Esophagus squamous epithelium (tissue), 5 donors: Measurements from ENCODE around the gene CLBA1. TPM values are rescaled to one million over a fixed set of nuclear protein-coding genes. Genes with fewer than 3 reads are reported as not detected.

Source experiments
- DNase-seq: peaks from one replicate; lab custom pipeline; 2025; lab: John Stamatoyannopoulos, UW
- H3K27ac ChIP-seq, 4 donors: fragments of 200-600 bp; sonication (generic); one replicate each; pipeline ENCODE4 v1.5.1; 2016 to 2019; ENCODE audit warnings: mild to moderate bottlenecking in 1 of 4
- H3K27me3 ChIP-seq, 4 donors: fragments of 200-600 bp; sonication (generic); 1 replicate in 3 of 4; 2 replicates in 1 of 4; pipeline versions ENCODE4 v1.5.1 to v1.6.0; 2017 to 2021; ENCODE audit warnings: antibody characterized with exemption in 1 of 4
- H3K36me3 ChIP-seq, 3 donors: fragments of 200-600 bp; sonication (generic); one replicate each; pipeline ENCODE4 v1.5.1; 2016 to 2019
- H3K4me1 ChIP-seq, 3 donors: fragments of 200-600 bp; sonication (generic); one replicate each; pipeline ENCODE4 v1.5.1; 2017 to 2019
- H3K4me3 ChIP-seq, 4 donors: fragments of 200-600 bp; sonication (generic); 1 replicate in 3 of 4; 2 replicates in 1 of 4; pipeline ENCODE4 v1.5.1; 2016 to 2019; ENCODE audit warnings: mild to moderate bottlenecking in 2 of 4, moderate library complexity in 1 of 4
- H3K9me3 ChIP-seq, 3 donors: fragments of 200-600 bp; sonication (generic); one replicate each; pipeline ENCODE4 v1.5.1; 2016 to 2019
- POLR2A ChIP-seq, 4 donors: fragments of 450-650 bp; IDR thresholded peaks; one replicate each; pipeline ENCODE4 v1.6.1; 2017; ENCODE audit warnings: antibody characterized with exemption in 4 of 4, mild to moderate bottlenecking in 4 of 4, moderate library complexity in 3 of 4
- WGBS, 2 donors: methylation state at CpG; one replicate each; pipeline ENCODE4 v1.1.5; 2018; 5-methylcytosine and 5-hydroxymethylcytosine counted together
- intact Hi-C: fragments of 100-400 bp; cut with DNase I; formaldehyde crosslinking; loops from one replicate; pipeline ENCODE4 v1.15.0; 2022
- total RNA-seq, 4 donors: library from RNA; depleted of rRNA; stranded (reverse); fragments of >200 nt; gene quantifications; one replicate each; pipeline ENCODE4 v1.1.0, GENCODE V29; 2016
- TF ChIP-seq, protein P1 (sequence below), 6 experiments: fragments of 450-650 bp in 4 of 6; fragments of 200-600 bp in 2 of 6; sonication (generic) in 2 of 6; IDR thresholded peaks; one replicate each; pipeline ENCODE4 v1.5.1; 2016 to 2019; ENCODE audit warnings: antibody characterized with exemption in 6 of 6, mild to moderate bottlenecking in 4 of 6, moderate library complexity in 4 of 6
- donor health status: DM: yes; HTN: yes; CAD: no.

CLBA1 gene
- total RNA-seq, 4 donors from 2014 or later: 5.5 to 19.3 (median 7.3) TPM

DNA sequence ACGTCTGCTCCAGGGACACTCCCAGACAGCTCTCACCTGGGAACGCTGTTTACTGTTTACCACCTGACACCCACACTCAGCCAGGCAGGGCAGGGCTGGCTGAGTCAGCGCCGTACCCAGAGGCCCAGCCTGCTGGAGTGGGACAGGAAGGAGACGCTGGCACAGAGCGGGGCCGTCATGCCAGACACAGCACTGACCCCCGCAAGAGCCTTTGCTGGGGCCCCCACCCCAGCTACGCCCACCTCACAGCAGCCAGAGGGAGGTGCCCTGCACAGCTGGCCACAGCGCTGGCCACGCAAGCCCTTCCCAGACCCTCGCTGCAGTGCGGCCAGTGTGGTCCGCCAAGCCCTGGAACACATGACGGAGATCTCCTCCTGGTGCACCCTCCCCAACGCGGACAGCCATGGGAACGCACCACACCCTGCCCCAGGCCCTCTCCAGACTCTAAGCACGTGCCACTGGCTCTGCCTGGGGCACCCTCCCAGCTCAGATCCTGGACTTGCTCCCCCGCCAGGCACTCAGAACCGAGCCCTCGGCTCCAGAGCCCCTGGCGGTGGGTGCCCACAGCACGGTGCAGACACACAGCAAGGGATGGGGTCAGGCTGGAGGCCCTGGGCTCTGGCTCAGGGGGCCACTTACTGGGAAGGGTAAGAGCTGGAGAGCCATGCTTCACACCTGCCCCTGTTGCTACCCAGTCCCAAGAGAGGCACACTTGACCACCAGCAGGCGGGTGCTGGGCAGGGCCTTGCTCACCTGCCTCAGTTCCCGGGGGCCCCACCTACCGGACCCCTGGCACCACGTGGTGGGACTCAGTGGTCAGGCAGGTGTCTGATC is 13.1 kb upstream of the CLBA1 start:
- Histone ChIP-seq H3K4me3 (peak overlapping the region in 3 of 4 donors; percentile 27 to 53 (median 28)), H3K9me3 (no peaks in the 10 kb centered on the region), H3K27ac (peak overlapping the region; percentile 93 to 99 (median 98)), H3K36me3 (no peaks in the 10 kb centered on the region), H3K27me3 (peaks cover 0 to 14% (median 0%) of the 10 kb centered on the region in 4 donors), H3K4me1 (peaks cover 89 to 100% (median 92%) of the 10 kb centered on the region in 3 donors)
- WGBS, 2 donors: 25 to 31% methylated on average over 2 to 4 of the region's 28 CpGs
- TF ChIP-seq POLR2A (IDR thresholded peaks at IDR 0.05): peak in 2 of 4 donors; percentile 30 to 47
- TF ChIP-seq, protein P1, sequence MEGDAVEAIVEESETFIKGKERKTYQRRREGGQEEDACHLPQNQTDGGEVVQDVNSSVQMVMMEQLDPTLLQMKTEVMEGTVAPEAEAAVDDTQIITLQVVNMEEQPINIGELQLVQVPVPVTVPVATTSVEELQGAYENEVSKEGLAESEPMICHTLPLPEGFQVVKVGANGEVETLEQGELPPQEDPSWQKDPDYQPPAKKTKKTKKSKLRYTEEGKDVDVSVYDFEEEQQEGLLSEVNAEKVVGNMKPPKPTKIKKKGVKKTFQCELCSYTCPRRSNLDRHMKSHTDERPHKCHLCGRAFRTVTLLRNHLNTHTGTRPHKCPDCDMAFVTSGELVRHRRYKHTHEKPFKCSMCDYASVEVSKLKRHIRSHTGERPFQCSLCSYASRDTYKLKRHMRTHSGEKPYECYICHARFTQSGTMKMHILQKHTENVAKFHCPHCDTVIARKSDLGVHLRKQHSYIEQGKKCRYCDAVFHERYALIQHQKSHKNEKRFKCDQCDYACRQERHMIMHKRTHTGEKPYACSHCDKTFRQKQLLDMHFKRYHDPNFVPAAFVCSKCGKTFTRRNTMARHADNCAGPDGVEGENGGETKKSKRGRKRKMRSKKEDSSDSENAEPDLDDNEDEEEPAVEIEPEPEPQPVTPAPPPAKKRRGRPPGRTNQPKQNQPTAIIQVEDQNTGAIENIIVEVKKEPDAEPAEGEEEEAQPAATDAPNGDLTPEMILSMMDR (IDR thresholded peaks at IDR 0.05): peak in 2 of 6 experiments; percentile 26 to 37
- intact Hi-C loops: no loop called here
- DNase-seq: no peak

DNA sequence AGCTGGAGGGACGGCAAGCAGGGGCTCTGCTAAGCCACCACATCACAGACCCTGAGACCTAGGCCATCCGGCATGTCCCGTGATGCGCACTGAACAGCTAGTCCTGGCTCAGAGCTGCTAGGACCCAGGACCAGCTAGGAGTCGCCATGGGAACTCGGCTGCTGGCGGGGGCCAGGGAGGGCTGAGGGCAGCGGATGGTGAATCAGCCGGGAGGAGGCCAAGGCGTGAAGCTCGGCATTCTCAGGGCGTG is 12.5 kb upstream of the CLBA1 start:
- Histone ChIP-seq H3K27ac (peak overlapping the region; percentile 93 to 99 (median 98)), H3K4me3 (peak overlapping the region in 3 of 4 donors; percentile 27 to 53 (median 28)), H3K4me1 (peaks cover 88 to 100% (median 89%) of the 10 kb centered on the region in 3 donors), H3K9me3 (no peaks in the 10 kb centered on the region), H3K36me3 (no peaks in the 10 kb centered on the region), H3K27me3 (peaks cover 0 to 16% (median 0%) of the 10 kb centered on the region in 4 donors)
- intact Hi-C loops: no loop called here
- TF ChIP-seq, protein P1 (IDR thresholded peaks at IDR 0.05): no peak
- TF ChIP-seq POLR2A (IDR thresholded peaks at IDR 0.05): no peak
- 33% methylated on average over 6 of the region's 12 CpGs; no CpG with 5 or more reads in 1 of the 2 donors for WGBS, 2 donors
- DNase-seq: no peak

DNA sequence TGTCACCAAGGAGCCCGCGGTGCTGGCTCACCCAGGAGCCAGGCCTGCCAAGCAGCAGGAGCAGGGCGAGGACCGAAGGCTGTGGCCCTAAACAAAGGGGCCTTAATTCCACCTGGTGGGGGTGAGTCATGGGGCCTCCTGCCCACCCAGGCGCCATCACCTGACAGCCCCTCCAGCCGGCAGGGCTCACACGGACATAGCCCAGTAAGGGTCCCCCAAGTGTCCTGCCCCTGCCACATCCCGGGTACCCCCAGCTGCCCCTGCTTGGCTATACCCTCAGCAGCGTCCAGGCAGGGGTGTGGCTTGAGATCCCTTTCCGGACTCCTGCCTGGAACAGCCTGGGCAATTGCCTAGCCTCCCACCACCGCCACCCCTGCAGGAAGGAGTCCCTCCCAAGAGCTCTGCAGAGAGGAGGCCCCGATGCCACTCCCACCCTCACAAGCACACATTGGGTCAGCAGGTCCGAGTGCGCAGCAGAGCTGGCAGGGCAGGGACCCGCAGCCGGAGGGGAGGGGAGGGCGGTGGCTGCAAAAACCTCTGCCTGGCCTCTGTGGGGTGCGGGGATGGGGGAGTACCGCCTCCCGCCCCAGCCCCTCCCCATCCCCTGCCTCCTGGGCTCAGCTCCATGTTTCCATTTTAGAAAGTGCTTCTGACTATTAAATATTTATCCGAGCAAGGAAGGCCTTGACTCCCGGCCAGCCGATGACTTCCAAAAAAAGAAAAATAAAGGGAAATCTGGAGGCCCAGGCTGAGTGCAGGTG is 12.0 kb upstream of the CLBA1 start:
- no peak for DNase-seq
- Histone ChIP-seq H3K4me3 (peak overlapping the region in 3 of 4 donors; percentile 18 to 46 (median 20)), H3K27me3 (peaks cover 0 to 21% (median 0%) of the 10 kb centered on the region in 4 donors), H3K27ac (peak overlapping the region; percentile 93 to 99 (median 98)), H3K36me3 (no peaks in the 10 kb centered on the region), H3K4me1 (peaks cover 86 to 99% (median 88%) of the 10 kb centered on the region in 3 donors), H3K9me3 (no peaks in the 10 kb centered on the region)
- intact Hi-C loops: no loop called here
- 0 to 13% methylated on average over 1 to 3 of the region's 23 CpGs for WGBS, 2 donors
- no peak for TF ChIP-seq POLR2A (IDR thresholded peaks at IDR 0.05)
- TF ChIP-seq, protein P1 (IDR thresholded peaks at IDR 0.05): no peak

DNA sequence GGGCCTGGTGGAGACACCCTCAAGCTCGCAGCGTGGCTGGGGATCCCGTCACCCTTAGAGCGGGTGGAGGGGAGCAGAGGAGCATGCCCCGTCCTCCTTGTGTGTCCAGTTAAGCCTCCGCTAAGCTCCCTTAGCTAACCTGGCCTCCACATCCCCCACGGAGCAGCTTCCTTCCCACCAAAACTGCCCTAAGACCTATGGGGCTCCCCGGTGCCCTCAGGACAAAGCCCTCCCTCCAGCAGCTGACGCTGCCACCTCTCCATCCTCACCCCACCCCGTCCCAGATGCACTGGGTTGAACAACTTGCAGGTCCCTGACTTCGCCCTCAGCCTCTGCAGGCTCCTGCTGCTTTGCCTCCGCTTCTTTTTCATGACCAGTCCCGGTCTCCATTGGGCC is 11.4 kb upstream of the CLBA1 start:
- no peak for TF ChIP-seq POLR2A (IDR thresholded peaks at IDR 0.05)
- TF ChIP-seq, protein P1 (IDR thresholded peaks at IDR 0.05): no peak
- Histone ChIP-seq H3K4me1 (peaks cover 83 to 99% (median 88%) of the 10 kb centered on the region in 3 donors), H3K36me3 (no peaks in the 10 kb centered on the region), H3K4me3 (peak overlapping the region in 3 of 4 donors; percentile 18 to 46 (median 20)), H3K9me3 (no peaks in the 10 kb centered on the region), H3K27ac (peak overlapping the region; percentile 93 to 99 (median 98)), H3K27me3 (peaks cover 0 to 26% (median 0%) of the 10 kb centered on the region in 4 donors)
- 46 to 52% methylated on average over 7 to 12 of the region's 13 CpGs for WGBS, 2 donors
- intact Hi-C loops: no loop called here
- DNase-seq: no peak
